COR-L47 (cell line): ENCODE results near the gene DPM3.
A peak's percentile ranks its signal among the peaks of the same experiment; 100 is the strongest.
"Not testable (repeated sequence)": the region's sequence is repeated elsewhere in the genome, so short reads cannot be mapped to it uniquely, and the experiment has no call there.

Experiments
- DNase-seq: peaks from one replicate; lab custom pipeline; 2025; lab: John Stamatoyannopoulos, UW

The DPM3 gene, protein sequence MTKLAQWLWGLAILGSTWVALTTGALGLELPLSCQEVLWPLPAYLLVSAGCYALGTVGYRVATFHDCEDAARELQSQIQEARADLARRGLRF

DNA sequence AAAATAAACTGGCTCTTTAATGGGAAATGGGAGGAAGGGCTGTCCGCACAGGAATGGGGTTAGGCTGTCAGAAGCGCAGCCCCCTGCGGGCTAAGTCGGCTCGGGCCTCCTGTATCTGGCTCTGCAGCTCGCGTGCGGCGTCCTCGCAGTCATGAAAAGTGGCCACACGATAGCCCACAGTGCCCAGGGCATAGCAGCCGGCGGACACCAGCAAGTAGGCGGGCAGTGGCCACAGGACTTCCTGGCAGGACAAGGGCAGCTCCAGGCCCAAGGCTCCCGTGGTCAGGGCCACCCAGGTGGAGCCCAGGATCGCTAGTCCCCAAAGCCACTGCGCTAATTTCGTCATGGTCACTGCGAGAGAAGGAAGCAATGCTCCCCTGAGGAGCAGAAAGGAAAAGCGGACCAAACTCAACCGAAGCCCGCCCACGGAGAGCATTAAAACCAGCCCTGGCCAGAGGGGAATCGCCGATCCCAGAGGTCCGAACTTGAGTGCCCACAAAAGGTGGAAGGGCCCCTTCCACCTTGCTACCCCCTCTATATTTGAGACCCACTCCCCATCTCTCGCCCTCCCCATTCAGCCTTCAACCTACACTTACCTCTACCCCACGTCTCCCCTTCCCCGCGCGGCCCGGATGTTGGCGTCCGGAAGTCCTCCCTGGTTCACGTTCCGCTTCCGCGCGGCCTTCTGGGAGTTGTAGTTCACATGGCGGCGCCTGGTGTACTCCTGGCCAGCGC, at the start of gene DPM3:
DPM3 (minus strand) TSS at position 637 of the 735 bp plus-strand sequence; CDS start at position 346, 291 bp downstream.
- DNase-seq, result peak; percentile 77

DNA sequence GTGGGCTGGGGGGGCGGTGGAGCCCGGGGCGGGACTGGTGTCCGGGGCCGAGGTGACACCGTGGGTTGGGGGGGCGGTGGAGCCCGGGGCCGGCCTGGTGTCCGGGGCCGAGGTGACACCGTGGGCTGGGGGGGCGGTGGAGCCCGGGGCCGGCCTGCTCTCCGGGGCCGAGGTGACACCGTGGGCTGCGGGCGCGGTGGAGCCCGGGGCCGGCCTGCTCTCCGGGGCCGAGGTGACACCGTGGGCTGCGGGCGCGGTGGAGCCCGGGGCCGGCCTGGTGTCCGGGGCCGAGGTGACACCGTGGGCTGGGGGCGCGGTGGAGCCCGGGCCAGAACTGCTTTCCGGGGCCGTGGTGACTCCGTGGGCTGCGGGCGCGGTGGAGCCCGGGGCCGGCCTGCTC, 49.6 kb upstream of the DPM3 start:
- DNase-seq, result not testable (repeated sequence)

DNA sequence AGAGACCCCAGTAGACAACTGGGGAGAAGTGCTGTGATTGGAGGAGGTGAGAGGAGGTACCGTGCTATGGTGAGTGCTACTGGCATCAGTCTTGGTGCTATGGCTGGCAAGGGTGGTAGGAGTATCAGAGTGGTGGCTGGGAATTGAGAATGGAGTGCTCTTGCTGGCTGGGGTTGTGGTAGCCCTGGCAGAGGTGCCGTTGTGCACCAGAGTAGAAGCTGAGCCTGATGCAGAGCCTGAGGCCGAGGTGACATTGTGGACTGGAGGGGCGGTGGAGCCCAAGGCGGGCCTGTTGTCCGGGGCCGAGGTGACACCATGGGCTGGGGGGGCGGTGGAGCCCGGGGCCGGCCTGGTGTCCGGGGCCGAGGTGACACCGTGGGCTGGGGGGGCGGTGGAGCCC, 47.9 kb upstream of the DPM3 start:
- DNase-seq, result no peak

DNA sequence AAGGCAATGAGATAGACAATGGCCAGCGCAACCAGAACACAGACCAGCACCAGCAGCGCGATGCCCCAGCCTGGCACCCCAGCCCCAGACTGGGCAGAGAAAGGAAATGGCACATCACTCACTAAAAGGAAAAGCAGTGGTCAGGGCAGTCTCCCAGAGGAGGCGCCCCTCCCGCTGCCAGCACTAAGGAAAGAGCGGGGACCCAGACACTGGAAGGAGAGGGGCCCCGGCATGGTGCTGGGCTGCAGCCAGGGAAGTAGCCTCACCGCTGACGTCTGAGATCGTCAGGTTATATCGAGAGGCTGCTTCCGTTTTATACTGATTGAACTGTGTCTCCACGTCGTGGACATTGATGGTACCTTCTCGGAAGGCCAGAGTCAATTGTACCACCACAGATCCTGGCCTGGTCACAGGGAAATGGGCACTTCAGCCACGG, 47.1 kb upstream of the DPM3 start:
- DNase-seq, result no peak

DNA sequence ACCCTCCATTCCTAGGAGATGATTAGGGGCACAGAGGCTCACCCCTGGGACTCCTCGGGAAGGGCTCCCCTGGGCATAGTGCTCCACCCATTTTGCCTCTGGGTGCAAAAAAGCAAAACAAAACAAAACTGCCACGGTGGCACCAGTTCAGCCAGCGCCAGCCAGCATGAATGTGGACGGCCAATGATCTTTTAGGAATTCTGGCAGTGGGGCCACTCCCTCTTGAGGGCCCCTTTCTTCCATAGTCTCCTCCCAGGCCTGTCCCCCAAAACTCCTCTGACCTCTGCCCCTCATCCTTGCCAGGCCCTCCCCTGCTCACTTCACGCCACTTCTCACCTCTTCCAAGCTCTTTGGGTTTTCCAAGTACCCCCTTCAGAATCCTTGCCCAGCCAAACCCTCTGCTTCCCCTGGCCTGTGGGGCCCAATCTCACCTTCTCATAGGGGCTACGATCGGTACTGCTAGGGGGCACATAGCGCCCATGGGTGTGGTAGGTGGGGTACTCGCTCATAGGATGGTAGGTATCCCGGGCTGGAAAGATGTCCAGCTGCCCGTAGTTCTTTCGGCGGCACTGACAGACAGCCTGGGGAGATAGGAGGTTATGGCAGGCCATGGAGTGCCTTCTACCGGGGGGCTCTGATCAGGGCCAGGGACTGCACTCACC, 46.6 kb upstream of the DPM3 start:
- no peak for DNase-seq

DNA sequence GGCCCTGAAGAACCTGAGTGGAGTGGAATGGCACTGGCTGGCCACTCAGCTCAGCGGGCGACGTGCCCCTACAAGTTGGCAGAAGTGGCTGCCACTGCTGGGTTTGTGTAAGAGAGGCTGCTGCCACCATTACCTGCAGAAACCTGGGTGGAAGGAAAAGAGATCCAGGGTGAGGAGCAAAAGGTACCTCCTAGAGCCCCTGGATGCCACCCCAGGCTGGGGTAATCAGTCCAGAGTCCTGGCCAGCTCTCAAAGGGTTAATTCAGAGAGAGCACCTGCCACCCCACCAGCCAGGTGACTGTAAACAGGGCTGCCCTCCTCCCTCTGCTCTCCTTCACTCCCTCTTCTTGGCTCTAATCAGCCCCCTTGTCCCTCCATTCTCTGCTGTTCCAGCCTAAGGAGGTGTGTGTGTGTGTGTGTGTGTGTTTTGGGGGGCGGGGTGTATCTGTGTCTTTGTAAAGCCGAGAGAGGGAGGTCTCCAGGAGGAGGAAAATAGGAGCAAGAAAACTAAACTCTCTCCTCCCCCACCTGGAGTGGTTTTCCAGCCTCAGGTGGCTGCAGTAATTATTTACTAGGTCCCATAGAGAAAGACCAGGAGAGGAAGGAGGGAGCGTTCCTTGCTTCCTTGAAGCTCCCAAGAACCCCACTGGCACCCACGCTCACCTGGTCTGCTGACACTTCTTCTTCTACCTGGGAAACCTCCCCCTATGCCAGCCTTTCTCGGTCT, 45.9 kb upstream of the DPM3 start:
- peak; percentile 48 for DNase-seq

DNA sequence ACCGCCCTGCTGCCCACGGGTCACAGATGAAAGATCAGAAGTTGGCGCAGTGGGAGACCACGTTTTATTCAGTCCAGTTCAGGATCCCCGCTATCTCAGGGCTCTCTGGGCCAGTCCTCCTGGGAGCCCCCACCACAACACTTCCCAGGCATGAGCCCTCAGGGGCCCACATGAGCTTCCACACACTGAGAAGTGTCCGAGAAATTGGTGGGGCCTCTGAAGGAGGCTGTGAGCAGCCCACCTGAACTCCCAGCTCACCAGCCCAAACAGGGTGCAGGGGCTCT, 45.4 kb upstream of the DPM3 start:
- DNase-seq, result no peak

DNA sequence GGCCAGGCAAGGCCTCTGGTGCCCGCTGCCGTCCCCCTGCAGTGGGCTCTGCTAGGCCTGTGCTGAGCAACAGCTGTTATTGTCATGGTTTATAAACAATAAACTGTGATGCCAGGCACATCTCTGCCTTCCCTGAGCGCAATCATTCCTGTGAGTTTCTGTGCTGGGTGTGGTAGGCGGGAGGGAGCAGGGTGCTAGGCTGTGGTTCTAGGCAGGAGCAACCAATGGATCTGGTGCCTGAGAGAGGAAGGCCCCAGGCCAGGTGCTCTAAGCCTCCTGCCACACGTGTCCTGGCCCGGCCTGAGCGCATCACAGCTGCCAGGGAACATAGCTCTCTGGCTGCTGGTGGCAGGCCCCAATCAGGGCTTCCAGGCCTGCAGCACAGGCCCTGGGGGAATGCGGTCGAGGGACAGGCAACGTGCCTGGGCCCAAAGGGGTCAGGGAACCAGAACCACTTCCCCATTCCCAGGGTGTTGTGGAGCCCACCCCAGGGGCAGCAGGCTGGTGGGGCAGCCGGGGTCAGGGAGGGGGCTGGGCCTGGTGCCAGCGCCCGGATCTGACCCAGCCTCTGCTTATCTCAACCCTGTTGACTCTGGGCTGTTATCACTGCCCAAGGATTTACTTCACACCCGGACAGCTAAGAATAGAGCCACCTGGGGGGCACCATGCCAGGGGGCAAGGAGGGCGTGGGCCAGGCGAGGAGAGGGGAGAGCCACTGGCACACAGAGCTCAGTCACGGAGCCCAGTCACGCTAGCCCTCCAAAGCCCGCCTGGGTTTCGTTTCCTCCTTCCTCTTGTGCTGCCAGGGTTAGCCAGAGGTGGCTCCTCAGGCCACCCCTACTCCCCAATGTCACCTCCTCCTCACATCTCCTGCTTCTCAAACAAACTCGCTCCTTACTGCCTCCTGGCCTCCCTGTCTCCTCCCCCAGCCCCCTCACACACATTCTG, 44.8 kb upstream of the DPM3 start:
- no peak for DNase-seq

DNA sequence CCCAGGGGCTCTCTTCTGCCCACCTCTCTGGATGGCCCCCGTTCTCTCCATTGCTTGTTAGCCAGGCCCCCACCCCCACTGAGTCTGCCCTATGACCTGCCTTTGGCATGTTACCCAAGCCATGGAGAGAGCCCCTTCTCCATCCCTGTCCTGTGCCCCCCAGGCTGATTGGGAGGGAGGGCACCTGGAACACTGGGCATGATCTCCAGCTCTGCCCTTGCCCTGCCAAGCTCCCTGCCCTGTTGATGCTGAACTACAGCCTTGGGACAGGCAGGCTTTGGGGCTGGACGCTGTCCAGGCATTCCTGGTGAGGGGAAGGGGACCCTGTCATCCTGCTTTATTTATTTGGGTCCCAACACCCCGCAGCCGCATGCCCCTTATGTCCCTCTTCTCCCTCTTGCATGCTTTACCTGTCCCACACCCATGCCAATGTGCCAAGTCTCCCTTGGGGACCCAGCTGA, 44.0 kb upstream of the DPM3 start:
- DNase-seq, result no peak

DNA sequence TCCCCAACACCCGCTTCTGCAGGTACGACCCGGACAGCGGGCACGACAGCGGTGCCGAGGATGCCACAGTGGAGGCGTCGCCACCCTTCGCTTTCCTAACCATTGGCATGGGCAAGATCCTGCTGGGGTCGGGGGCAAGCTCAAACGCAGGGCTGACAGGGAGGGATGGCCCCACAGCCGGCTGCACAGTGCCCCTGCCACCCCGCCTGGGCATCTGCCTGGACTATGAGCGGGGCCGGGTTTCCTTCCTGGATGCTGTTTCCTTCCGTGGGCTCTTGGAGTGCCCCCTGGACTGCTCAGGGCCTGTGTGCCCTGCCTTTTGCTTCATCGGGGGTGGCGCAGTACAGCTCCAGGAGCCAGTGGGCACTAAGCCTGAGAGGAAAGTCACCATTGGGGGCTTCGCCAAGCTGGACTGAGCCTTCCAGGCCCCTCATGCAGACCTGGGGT, 43.5 kb upstream of the DPM3 start:
- DNase-seq, result no peak

DNA sequence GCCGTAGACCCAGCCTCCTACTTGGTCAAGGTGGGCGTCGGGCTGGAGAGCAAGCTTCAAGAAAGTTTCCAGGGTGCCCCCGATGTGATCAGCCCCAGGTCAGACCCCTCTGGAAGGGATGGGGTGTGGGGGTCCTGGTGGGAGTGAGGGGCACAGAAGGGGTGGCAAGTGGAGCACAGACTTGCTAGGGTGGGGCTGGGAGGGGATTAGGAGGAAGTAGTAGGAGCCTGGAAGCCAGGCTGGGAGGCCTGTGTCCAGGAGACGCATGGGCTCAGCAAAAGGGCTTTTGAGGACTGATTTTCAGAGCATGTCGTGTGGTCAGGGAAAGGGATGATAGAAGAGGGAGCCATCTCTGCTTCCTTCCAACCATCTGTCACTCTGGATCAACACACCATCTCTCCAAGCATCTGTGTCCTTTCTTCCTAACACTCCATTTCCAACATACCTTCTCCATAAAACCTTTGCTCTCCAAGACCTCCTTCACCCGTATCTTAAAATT, 41.8 kb upstream of the DPM3 start:
- DNase-seq, result no peak

DNA sequence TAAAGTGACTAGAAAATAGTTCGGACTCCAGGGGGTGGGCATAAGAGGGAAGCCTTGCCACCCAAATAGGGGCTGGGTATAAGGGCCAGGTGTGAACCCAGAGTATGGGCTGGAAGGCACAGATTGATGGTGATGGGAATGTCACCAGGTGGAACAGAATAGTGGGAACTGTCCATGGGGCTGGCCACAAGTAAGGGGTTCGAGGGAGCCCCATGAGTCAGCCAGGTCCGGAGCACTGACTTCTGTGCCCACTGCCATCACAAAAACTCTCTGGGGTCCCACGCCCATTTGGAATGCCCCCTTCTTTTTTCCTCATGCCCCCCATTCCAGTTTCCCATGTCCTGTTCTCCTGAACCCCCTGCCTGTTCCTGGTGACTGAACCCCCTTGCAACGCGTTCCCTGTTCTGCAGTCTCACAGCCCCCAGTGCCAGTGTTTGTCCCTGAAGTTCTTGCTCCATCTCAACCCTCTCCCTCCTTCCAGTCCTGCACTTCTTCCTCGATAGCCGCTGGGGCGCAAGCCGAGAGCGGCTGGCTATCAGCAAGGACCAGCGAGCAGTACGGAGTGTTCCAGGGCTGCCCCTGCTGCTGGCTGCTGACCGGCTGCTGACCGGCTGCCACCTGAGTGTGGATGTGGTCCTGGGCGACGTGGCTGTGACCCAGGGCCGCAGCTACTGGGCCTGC, 41.2 kb upstream of the DPM3 start:
- DNase-seq, result no peak

DNA sequence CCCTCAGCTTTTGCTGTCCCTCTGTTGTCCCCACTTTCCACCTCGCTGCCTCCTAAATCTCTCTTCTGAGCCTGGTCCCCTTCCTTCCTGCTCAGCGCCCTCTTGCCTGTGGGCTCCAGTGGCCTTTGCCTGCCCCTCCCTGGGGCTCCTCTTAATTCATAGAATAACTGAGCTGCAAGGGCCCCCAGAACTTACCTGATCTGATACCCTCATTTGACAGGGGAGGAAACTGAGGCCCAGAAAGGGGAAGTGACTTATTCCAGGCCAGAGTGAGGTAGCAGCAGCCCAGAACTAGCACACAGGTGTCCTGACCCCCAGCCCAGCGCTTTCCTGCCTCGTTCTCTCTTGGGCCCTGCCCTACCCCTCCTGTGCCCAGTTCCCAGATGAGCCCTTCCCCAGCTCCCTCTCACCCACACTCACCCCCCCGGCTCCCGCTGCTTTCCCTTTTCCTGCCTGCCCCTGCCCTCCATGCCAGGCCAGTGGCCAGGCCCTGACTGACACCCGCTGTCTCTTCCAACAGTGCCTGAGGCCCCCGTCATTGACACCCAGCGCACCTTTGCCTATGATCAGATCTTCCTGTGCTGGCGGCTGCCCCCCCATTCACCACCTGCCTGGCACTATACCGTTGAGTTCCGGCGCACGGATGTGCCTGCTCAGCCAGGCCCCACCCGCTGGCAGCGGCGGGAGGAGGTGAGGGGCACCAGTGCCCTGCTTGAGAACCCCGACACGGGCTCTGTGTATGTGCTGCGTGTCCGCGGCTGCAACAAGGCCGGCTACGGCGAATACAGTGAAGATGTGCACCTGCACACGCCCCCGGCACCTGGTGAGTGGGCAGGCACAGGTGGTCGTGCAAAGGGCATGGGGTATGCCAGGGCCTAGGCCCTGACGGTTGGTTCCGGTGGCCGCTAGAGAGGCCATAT, 39.0 kb upstream of the DPM3 start:
- no peak for DNase-seq

DNA sequence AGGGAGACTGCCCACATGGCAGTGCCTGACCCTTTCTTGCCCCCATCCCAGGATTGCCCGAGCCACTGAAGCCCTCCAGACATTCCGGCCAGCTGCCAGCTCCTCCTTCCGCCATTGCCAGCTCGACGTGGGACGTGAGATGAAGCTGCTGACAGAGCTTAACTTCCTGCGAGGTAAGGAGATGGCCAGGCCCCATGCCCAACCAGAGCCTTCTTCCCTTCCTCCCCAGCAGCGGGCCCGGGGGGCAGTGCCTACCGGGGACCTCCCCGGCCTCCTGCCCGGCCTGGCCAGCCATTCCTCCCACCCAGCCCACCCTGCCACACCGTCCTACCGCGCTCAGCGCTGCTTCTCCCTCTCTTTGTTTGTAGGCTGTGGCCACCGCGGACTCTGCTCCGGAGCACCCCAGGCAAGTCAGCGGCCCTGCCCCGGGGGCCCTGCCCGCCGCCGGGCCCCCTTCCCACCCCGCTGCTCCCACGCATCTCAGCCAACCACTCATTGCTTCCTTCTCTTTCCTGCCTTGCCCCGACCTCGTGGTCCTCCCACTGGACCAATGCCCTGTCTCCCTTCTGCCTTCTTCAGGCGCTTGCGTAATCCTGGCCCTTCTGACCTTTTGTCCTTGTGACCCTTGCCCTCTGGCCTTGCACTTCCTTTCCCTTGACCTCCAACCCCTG, 38.2 kb upstream of the DPM3 start:
- no peak for DNase-seq

DNA sequence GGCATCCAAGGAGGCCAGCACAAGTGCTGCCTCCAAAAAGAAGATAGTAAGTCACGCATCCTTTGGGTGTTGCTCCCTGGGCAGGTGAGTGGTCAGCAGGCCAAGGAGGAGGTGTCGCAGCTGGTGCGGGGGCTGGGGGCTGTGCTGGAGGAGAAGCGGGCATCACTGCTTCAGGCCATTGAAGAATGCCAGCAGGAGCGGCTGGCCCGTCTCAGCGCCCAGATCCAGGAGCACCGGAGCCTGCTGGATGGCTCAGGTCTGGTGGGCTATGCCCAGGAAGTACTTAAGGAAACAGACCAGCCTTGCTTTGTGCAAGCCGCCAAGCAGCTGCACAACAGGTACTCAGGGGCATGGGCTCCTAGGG, 37.6 kb upstream of the DPM3 start:
- DNase-seq, result no peak

DNA sequence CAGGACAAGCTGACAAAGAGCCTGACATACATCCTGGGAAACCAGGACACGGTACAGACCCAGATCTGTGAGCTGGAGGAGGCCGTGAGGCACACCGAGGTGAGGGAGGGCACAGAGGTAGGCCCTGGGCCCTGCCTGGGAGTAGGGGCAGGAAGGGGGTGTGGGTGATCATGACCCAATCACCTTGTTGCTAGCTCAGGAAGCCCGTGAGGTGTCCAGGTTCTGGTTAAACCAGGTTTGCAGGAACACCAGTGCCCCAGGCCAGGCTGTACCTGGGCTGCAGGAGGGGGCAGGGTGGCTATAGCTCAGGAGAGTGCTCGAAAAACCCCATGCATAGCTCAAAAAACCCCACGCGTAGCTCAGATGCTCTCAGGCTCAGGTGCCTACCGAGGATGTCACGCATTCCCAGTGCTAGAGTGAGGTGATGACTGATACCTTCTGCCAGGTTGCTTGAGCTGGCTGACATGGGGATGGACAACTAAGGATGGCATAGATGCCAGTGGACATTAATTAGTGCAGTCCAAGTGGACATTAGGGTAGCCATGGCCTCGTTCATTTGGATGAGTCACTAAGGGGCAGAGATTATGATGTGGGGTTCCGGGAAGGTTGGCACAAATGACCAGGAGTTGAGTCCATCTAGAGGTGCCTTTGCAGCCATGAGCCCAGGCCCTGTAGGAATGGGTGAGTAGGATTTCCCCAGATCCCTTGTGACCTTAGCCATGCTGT, 37.0 kb upstream of the DPM3 start:
- no peak for DNase-seq

DNA sequence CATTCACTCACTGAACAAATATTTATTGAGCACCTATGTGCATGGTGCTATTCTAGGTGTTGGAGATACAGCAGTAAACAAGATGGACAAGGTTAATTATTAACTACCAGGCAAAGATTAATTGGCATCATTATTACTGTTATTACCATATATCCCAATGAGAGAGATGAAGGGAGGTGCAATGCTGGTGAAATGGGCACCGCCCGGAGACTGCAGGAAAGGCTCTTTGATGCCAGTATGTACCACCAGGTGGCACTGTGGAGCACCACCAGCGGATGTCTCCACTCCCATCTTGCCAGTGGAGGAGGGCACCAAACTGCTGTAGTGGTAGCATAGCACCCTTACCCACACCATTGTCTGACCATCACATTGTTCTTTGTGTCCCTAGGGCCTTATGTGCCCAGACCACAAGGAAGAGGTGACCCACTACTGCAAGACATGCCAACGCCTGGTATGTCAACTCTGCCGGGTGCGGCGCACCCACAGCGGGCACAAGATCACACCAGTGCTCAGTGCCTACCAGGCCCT, 36.3 kb upstream of the DPM3 start:
- DNase-seq, result peak; percentile 66

DNA sequence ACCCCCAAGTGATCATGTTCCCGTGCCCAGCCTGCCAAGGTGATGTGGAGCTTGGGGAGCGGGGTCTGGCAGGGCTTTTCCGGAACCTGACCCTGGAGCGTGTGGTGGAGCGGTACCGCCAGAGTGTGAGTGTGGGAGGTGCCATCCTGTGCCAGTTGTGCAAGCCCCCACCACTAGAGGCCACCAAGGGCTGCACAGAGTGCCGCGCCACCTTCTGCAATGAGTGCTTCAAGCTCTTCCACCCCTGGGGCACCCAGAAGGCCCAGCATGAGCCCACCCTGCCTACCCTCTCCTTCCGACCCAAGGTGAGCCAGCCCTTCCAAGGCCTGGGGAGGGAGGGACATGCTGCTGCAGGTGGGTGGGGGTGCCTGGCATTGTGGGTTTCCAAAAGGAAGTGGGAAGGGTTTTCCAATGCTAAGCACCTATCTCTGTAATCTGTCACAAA, 35.6 kb upstream of the DPM3 start:
- DNase-seq, result peak; percentile 26
